Uterus (tissue), 2 donors: ENCODE data around the gene BLNK.

Experiments used
- POLR2A ChIP-seq, 2 donors: fragments of 450-650 bp; IDR thresholded peaks; one replicate each; pipeline ENCODE4 v1.6.1; 2016; ENCODE audit warnings: antibody characterized with exemption in 2 of 2, mild to moderate bottlenecking in 1 of 2, moderate library complexity in 1 of 2
- TF ChIP-seq, protein P1 (sequence below), 4 experiments: fragments of 200-600 bp in 2 of 4; fragments of 450-650 bp in 2 of 4; sonication (generic) in 2 of 4; IDR thresholded peaks; one replicate each; pipeline ENCODE4 v1.5.1; 2016 to 2019; ENCODE audit warnings: antibody characterized with exemption in 4 of 4, mild to moderate bottlenecking in 2 of 4, moderate library complexity in 1 of 4

GRCh38 chr10:96319754-96320474, 48.5 kb upstream of the BLNK start:
- TF ChIP-seq, protein P1, sequence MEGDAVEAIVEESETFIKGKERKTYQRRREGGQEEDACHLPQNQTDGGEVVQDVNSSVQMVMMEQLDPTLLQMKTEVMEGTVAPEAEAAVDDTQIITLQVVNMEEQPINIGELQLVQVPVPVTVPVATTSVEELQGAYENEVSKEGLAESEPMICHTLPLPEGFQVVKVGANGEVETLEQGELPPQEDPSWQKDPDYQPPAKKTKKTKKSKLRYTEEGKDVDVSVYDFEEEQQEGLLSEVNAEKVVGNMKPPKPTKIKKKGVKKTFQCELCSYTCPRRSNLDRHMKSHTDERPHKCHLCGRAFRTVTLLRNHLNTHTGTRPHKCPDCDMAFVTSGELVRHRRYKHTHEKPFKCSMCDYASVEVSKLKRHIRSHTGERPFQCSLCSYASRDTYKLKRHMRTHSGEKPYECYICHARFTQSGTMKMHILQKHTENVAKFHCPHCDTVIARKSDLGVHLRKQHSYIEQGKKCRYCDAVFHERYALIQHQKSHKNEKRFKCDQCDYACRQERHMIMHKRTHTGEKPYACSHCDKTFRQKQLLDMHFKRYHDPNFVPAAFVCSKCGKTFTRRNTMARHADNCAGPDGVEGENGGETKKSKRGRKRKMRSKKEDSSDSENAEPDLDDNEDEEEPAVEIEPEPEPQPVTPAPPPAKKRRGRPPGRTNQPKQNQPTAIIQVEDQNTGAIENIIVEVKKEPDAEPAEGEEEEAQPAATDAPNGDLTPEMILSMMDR (IDR thresholded peaks at IDR 0.05): no peak
- TF ChIP-seq POLR2A (IDR thresholded peaks at IDR 0.05): no peak
